GM23338 (cell line): ENCODE data around the gene MAG. TPM values are rescaled to one million over a fixed set of nuclear protein-coding genes. Genes with fewer than 3 reads are reported as not detected.

Experiments used
- ATAC-seq: fragments of 200-7000 bp; cut with Tn5 transposase; 3 replicates; pipeline ENCODE4 v1.9.1; 2020
- DNase-seq: peaks from one replicate; pipeline ENCODE4 v3.0.0-alpha.2; 2015; ENCODE audit warnings: low spot score
- H2AFZ ChIP-seq: fragments of 200-600 bp; sonication (generic); 2 replicates; pipeline ENCODE4 v1.8.0; 2016; ENCODE audit warnings: antibody characterized with exemption, mild to moderate bottlenecking, moderate library complexity
- H3F3A ChIP-seq: fragments of 200-600 bp; sonication (generic); replicated peaks from 2 replicates; pipeline ENCODE4 v1.8.0; 2017; ENCODE audit warnings: antibody characterized with exemption, mixed run types, low read depth
- H3K27ac ChIP-seq: fragments of 200-600 bp; sonication (generic); 2 replicates; pipeline ENCODE4 v1.6.1; 2016; ENCODE audit warnings: low read depth
- H3K27me3 ChIP-seq: fragments of 200-600 bp; sonication (generic); 2 replicates; pipeline ENCODE4 v1.8.0; 2016; ENCODE audit warnings: mild to moderate bottlenecking, mixed run types, moderate library complexity; ENCODE audit not compliant: insufficient read depth
- H3K36me3 ChIP-seq: fragments of 200-600 bp; sonication (generic); 2 replicates; pipeline ENCODE4 v1.8.0; 2016; ENCODE audit warnings: mild to moderate bottlenecking; ENCODE audit not compliant: insufficient read depth
- H3K4me1 ChIP-seq: fragments of 200-600 bp; sonication (generic); 2 replicates; pipeline ENCODE4 v1.8.0; 2016; ENCODE audit warnings: mild to moderate bottlenecking, moderate library complexity; ENCODE audit not compliant: insufficient read depth
- H3K4me2 ChIP-seq: fragments of 200-600 bp; sonication (generic); 2 replicates; pipeline ENCODE4 v1.7.1; 2017; ENCODE audit warnings: mixed run types
- H3K4me3 ChIP-seq: fragments of 200-600 bp; sonication (generic); 2 replicates; pipeline ENCODE4 v1.6.1; 2016; ENCODE audit warnings: mixed run types
- H3K79me2 ChIP-seq: fragments of 200-600 bp; sonication (generic); replicated peaks from 2 replicates; pipeline ENCODE4 v1.8.0; 2017; ENCODE audit warnings: mild to moderate bottlenecking; ENCODE audit not compliant: insufficient read depth
- H3K9me2 ChIP-seq: fragments of 200-600 bp; sonication (generic); 2 replicates; pipeline ENCODE4 v1.8.0; 2017; ENCODE audit not compliant: insufficient read depth
- H4K20me1 ChIP-seq: fragments of 200-600 bp; sonication (generic); replicated peaks from 2 replicates; pipeline ENCODE4 v1.8.0; 2017; ENCODE audit warnings: mild to moderate bottlenecking; ENCODE audit not compliant: insufficient read depth
- H3K27ac Mint-ChIP-seq: 2 replicates; pipeline ENCODE4 v1.8.0; 2020; ENCODE audit warnings: inconsistent platforms, mild to moderate bottlenecking, moderate library complexity, mixed read lengths
- H3K27me3 Mint-ChIP-seq: 3 replicates; pipeline ENCODE4 v1.8.0; 2022; ENCODE audit warnings: low read depth, mild to moderate bottlenecking, moderate library complexity, mixed read lengths, inconsistent platforms; ENCODE audit not compliant: insufficient read depth, poor library complexity
- H3K36me3 Mint-ChIP-seq: 3 replicates; pipeline ENCODE4 v1.8.0; 2021; ENCODE audit warnings: low read depth, mild to moderate bottlenecking, inconsistent platforms, moderate library complexity, mixed read lengths
- H3K4me1 Mint-ChIP-seq: 3 replicates; pipeline ENCODE4 v1.8.0; 2020; ENCODE audit warnings: mild to moderate bottlenecking, inconsistent platforms, mixed read lengths
- H3K4me3 Mint-ChIP-seq: 3 replicates; pipeline ENCODE4 v1.8.0; 2021; ENCODE audit warnings: moderate library complexity, mild to moderate bottlenecking, inconsistent platforms, mixed read lengths
- H3K9me3 Mint-ChIP-seq: 3 replicates; pipeline ENCODE4 v1.8.0; 2020; ENCODE audit warnings: moderate library complexity, mild to moderate bottlenecking, inconsistent platforms, mixed read lengths
- CREB1 ChIP-seq: fragments of 250-450 bp; sonication (Bioruptor Pico); IDR thresholded peaks from 2 replicates; pipeline ENCODE4 v1.5.0; 2020; ENCODE audit warnings: low read depth, mild to moderate bottlenecking, moderate library complexity
- CTCF ChIP-seq, 2 experiments: fragments of 200-600 bp in 1 of 2; sonication (generic) in 1 of 2; conservative IDR thresholded peaks; 2 replicates each; pipeline versions ENCODE4 v1.5.1 to v1.6.1; 2016 to 2017; ENCODE audit warnings: antibody characterized with exemption in 2 of 2, low read depth in 2 of 2, mild to moderate bottlenecking in 2 of 2, moderate library complexity in 1 of 2
- ETS1 ChIP-seq: IDR thresholded peaks from 2 replicates; pipeline ENCODE4 v1.6.1; 2016; ENCODE audit warnings: antibody characterized with exemption
- EZH2 ChIP-seq: fragments of 200-600 bp; sonication (generic); IDR thresholded peaks from one replicate; pipeline ENCODE4 v1.8.0; 2017; ENCODE audit warnings: antibody characterized with exemption, mild to moderate bottlenecking, low read depth; ENCODE audit not compliant: unreplicated experiment
- EZH2phosphoT487 ChIP-seq: fragments of 200-600 bp; sonication (generic); IDR thresholded peaks from one replicate; pipeline ENCODE4 v1.8.1; 2018; ENCODE audit warnings: antibody characterized with exemption; ENCODE audit not compliant: unreplicated experiment
- JUNB ChIP-seq: IDR thresholded peaks from one replicate; pipeline ENCODE4 v1.6.1; 2016; ENCODE audit warnings: antibody characterized with exemption; ENCODE audit not compliant: unreplicated experiment
- NANOG ChIP-seq: IDR thresholded peaks from 2 replicates; pipeline ENCODE4 v1.6.1; 2016; ENCODE audit warnings: antibody characterized with exemption, borderline replicate concordance
- POLR2AphosphoS5 ChIP-seq: IDR thresholded peaks from 2 replicates; pipeline ENCODE4 v1.6.1; 2016; ENCODE audit warnings: antibody characterized with exemption, low read depth
- REST ChIP-seq: IDR thresholded peaks from one replicate; pipeline ENCODE4 v1.6.1; 2018; ENCODE audit warnings: antibody characterized with exemption; ENCODE audit not compliant: unreplicated experiment
- ZNF114 ChIP-seq: fragments of 250-450 bp; sonication (Bioruptor Pico); IDR thresholded peaks from 2 replicates; pipeline ENCODE4 v1.5.0; 2020; ENCODE audit warnings: mild to moderate bottlenecking, moderate library complexity
- ZNF331 ChIP-seq: fragments of 250-450 bp; sonication (Bioruptor Pico); IDR thresholded peaks from 2 replicates; pipeline ENCODE4 v1.5.0; 2020; ENCODE audit warnings: low read depth, mild to moderate bottlenecking, moderate library complexity
- ZNF462 ChIP-seq: fragments of 250-450 bp; sonication (Bioruptor Pico); IDR thresholded peaks from 2 replicates; pipeline ENCODE4 v1.5.0; 2020; ENCODE audit warnings: mild to moderate bottlenecking, moderate library complexity
- polyA plus RNA-seq: library from polyadenylated mRNA; unstranded; fragments of >200 nt; fragmentation: Nextera tagmentation; extraction: Ambion mirVana; gene quantifications from 2 replicates; pipeline ENCODE4 v1.2.1, GENCODE V29; 2016
- total RNA-seq: library from RNA; depleted of rRNA; stranded (reverse); fragments of >200 nt; shearing (Covaris generic); gene quantifications from 2 replicates; pipeline ENCODE4 v1.2.3, GENCODE V29; 2014

Gene MAG
- total and polyA plus RNA-seq, 2 experiments from 2014 or later, result 0.61 to 1.3 TPM

- Histone ChIP-seq H3K36me3 (peaks cover 13% of the 10 kb centered on the region; the same call in 1 of the 2 replicates), H2AFZ (no peak overlapping the region), H3F3A (peaks cover 17% of the 10 kb centered on the region), H3K9me2 (no peaks in the 10 kb centered on the region), H4K20me1 (peaks cover 15% of the 10 kb centered on the region), H3K4me2 (peak overlapping the region; percentile 99), H3K27ac (peak overlapping the region; percentile 96), H3K79me2 (no peaks in the 10 kb centered on the region), H3K4me1 (peaks cover 7% of the 10 kb centered on the region; the same call in 1 of the 2 replicates), H3K4me3 (peak overlapping the region; percentile 79), H3K27me3 (no peaks in the 10 kb centered on the region)
- peaks cover 11% of the 10 kb centered on the region for H3K4me1 Mint-ChIP-seq
- peak overlapping the region; percentile 87 for H3K4me3 Mint-ChIP-seq
- peaks cover 31% of the 10 kb centered on the region for H3K27me3 Mint-ChIP-seq
- peak; percentile 11 for ATAC-seq
- DNase-seq, result peak; percentile 28
- no peak overlapping the region for H3K27ac Mint-ChIP-seq
- no peaks in the 10 kb centered on the region; the same call in 2 of the 3 replicates for H3K9me3 Mint-ChIP-seq
- TF ChIP-seq ZNF114 (CRISPR knock-in tag) (no peak), ETS1 (no peak), EZH2 (no peak), NANOG (no peak), CREB1 (CRISPR knock-in tag) (no peak), EZH2phosphoT487 (no peak), ZNF331 (CRISPR knock-in tag) (no peak), REST (no peak), JUNB (no peak), CTCF (conservative IDR thresholded peaks at IDR 0.05; ENCODE audit: low read depth in 2 of 2) (no peak), ZNF462 (CRISPR knock-in tag) (no peak), POLR2AphosphoS5 (no peak)
- peaks cover 68% of the 10 kb centered on the region for H3K36me3 Mint-ChIP-seq
Observed at GRCh38 chr19:35266520-35267352, 25.2 kb upstream of the MAG start.
